Activated T-helper 1 cell treated with Interleukin-2 at 50 U/mL for 16 hours (primary cell): ENCODE results near the gene RIMS1.

Experiments
- DNase-seq: peaks from one replicate; pipeline ENCODE4 v3.0.0-alpha.2; 2020; ENCODE audit warnings: low read depth

The RIMS1 gene

DNA sequence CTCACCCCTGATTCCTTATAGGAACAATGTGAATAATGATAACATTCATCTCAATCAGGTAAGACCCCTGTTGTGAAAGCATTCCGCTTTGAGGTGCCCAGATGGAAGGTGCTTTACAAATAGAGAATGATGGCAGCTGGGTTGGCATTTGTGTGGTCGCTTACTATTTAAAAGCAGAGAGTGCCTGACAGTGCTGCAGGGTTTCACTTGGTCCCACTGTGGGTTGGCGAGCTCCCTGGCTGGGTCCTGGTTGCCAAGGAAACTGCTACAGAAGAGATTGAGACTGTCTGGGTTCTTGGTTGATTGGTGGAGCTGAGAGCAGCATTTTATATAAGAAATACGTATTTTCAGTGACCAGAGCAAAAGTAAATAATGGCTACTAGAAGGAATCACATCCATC lies 528.3 kb downstream of the RIMS1 start:
- no peak for DNase-seq

DNA sequence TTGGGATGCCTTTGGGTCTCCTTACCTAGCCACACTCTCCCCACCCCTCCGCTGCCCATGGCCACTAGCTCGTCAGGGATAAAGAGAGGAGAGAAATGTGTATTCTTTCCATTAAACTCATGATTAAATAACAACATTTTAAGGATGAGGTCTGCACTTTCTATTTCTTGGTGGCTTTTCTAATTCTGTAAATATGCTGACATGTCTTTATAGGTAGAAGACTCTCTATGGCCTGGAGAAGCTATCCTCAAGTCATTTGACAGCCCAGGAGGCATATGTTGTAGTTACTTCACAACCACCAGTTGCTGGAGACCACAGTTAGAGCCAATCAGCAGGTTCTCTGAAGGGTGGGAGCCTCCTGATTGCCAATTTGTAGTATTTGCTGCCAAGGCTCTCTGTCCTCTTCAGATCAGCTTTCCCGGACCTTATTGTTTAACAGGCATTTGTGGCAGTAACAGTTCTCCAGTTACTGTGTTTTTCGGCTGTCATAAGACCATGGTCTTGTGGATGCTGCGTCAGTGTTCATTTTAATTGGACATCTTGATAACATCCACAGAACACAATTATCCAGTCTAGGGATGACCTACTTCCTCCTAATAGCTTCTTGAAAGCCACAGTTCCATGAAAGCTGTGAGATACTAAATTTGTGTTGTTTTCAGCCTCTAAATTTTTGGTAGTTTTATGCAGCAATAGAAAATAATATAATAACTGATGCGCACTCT lies 530.6 kb downstream of the RIMS1 start:
- no peak for DNase-seq

DNA sequence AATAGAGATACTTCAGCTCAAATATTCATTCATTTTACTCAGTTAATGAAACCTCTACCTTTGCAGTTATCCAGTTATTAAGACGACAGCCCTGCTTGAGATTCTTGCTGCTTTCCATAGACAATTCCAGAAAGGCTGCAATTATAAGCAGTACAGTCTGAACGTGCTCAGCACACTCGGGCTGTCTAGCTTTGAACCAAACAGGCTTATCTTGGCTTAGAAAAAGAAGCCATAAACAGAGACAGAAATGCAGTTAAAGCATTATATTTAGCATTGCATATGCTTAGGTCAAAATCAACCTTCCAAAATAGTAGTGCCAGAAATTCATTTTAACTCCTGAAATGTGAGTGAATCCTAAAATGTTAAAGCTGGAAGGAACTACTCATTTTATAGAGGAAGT lies 531.4 kb downstream of the RIMS1 start:
- no peak for DNase-seq

DNA sequence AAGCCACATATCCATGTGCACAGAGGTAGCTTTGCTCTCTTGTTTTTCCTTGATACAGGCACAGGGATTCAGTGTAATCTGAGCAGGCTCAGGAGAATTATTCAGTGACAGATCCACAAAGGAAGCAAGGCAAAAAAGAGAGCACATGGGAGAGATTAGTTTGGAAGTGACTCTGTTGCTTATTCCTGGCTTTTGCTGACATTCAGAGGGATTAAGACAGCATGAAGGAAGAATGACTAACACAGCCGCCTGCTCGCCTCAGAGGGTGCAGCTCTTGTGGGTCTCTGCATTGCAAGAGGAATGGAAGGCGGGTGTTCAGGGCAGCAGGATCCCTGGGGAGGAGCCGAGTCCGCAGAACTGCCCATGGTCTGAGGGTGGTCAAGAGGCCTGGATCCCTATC lies 532.1 kb downstream of the RIMS1 start:
- DNase-seq, result no peak

DNA sequence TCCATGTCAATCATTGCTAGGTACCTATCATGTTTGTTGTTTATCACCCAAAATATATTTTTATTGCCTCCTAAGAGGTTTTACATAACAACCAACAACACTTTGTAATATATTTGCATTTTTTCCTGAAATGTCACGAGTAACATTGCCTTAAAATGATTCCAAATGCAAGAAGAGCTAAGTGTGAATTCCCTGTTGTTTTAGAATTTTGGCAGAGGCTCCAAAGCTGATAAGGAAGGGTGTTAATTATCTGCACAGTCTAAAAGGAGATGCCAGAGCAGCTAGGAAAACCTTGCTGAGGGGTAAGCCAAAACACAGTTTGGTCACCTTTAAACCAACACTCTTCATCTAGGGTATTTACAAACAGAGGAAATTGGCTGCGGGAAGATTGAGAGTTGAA lies 533.6 kb downstream of the RIMS1 start:
- no peak for DNase-seq

DNA sequence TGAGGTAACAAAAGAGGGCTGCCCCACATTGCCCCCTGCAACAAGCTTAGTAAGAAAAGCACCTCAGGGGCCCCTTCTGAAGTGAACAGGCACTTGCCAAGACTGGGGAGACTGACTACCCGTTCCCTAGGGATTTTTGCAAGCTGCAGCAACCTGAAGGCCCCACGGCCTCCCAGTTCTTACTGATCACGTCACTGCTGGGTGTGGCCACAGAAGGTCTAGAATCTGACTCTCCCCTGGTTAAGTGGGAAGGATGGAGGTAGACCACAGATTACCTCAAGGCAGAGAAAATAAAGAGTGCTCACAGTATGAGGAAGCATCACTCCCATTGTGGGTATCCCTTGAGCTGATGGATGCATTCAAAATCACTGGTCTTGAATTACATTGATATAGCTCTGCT lies 534.1 kb downstream of the RIMS1 start:
- DNase-seq, result no peak

DNA sequence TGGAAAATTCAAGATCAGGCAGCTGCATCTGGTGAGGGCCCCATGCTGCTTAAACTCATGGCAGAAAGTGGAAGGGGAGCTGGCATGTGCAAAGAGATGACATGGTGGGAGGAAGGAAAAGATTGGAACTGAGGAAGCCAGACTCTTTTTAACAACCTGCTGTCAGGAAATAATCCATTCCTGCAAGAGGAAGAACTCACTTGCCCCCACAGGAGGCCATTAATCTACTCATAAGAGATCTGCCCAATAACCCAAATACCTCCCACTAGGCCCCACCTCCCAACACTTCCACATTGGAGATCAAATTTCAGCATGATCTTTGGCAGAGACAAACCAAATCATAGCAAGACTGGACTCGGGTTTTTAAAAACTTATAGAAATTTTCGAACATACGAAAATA lies 535.0 kb downstream of the RIMS1 start:
- DNase-seq, result no peak

DNA sequence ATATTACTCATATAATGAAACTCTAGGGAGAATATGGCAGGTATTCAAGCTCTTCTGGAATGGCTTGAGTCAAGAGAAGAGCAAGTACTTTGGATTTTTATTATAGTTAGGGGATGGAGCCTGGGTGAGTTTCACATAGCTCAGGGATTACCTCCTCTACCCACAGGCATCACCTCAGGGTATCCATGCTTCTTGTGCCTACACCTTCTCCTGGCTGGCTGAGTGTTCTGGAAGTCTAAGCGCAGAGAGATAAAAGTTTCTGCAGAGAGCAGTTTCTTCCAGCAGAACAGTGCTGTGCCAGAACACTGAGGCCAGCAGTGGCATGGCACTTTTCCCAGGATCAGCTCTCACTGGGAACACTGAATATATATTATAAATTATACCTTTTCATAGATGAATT lies 535.8 kb downstream of the RIMS1 start:
- no peak for DNase-seq

DNA sequence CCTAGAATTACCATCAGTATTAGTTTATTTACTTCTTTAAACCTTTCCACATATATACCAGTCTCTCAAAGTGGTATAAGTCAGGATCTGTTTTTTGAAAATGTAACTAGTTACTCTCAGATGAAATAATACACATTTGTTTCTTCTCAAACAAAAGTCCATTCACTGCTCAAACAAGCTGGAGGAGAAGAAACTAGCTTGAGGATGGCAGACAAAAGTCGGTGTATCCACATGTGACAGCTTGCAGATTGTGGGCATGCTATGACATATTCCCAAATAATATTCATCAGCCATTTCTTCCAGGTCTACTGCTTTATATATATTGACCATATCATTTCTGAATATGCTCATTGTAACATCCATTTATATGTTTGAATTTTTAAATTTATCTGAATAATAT lies 538.1 kb downstream of the RIMS1 start:
- no peak for DNase-seq

DNA sequence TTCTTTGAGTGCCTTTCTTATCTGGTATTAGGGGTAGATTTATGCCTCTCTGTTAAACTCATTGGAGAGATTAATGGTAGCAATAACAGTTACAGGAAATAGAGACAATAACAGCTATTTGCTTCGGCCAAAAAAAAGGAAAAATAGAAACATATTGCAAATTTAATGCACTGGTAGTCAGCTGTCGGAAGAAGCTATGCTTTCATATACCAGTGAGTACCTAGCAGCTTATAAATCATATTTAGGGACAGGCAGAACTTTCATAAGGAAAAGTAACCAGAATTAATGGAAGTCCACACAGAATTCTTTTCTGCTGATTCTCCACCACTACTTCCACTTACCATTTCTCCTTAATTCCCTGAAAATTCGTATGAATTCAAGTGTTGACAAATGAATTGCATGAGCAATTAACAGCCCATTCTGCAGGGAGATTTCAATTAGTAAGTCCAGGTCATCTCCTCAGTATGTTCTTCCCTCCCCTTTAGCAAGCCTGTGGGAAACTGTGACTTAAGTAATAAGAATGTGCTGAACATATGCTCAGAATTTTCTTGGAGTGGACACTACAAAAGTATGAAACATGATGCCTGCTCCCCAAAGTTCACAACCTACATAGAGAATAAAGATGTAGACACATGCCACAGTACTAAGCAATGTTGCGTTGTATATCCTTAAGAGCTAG lies 538.8 kb downstream of the RIMS1 start:
- no peak for DNase-seq

DNA sequence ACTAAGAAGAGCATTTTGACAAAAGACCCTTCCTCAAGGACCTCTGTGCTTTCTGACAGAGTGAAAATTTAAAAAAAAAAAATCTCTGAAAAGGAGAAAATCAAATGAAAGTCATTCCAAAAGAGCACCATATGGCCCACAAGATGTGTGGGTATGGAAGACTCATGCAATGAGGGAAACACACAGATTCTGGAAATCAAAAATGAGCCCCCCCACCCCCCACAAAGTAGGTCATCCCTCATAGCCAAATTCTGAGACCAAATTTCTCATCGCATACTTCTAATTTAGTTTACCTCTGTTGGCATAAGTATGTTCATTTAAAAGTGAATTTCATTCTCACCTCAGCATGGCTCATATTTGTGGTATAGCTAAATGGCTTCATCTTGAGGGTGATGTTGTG lies 554.3 kb downstream of the RIMS1 start:
- DNase-seq, result no peak

DNA sequence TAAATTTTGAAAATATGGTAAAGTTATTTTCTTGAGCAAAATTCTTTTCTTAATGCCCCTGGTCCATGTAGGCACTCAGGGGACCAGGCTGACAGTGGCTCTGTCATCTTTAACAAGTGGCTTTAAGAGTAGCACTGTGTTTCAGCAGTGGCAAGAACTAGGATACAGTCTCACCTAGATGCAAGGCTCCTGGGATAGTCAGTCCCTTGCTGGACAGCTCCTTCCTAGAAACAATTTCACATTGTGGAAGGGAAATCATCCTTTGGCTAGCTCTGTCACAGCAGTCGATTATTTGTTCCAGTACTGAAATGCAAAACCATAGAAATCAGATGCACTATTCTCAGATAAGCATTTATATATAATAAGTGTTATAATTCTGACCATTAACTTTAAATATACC lies 560.1 kb downstream of the RIMS1 start:
- DNase-seq, result no peak
